Measurements from ENCODE around the gene CCN2. TPM values are rescaled to one million over a fixed set of nuclear protein-coding genes. Genes with fewer than 3 reads are reported as not detected.

Gene CCN2
- total RNA-seq, 1 experiment from 2014 or later, result 16.1 TPM

DNA sequence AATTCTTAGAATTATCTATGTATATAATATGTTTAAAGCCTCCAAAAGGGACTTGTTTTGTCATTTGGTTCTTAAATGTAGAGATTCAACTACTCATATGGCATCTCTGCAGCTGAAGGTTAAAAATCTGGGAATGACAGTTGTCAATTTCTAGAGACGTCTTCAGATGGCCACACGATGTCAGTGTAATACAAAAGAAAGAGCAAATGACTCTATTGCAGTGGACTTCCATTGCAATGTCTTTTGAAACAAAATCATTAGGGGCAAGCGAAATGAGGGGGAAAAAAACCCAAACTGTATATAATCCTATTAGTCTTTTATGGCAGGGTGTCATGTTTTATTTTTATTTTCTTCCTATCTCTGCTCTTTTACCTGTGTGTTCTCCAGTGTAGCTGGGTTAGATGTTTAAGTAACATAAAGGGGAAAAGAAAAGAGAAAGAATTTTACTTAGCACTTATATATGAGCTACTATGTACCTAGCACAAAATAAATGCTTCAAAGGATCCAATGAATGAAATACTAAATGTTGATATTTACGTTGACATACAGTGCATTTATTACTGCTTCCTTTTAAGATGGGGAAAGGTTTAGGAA is 26.2 kb downstream of the CCN2 start:
- no TSS peak for BruUV-seq (replicated peaks)
- Mint-ChIP-seq H3K9me3 (ENCODE audit: unreplicated experiment) (no peaks in the 10 kb centered on the region), H3K27ac (ENCODE audit: unreplicated experiment) (no peak overlapping the region), H3K27me3 (ENCODE audit: insufficient read depth, unreplicated experiment) (no peaks in the 10 kb centered on the region), H3K4me3 (ENCODE audit: unreplicated experiment) (no peak overlapping the region), H3K36me3 (ENCODE audit: insufficient read depth, unreplicated experiment) (no peaks in the 10 kb centered on the region), H3K4me1 (ENCODE audit: low read depth, unreplicated experiment) (no peaks in the 10 kb centered on the region)
- ChIA-PET CTCF (interaction anchor here (0.6 to 1.8 kb wide), 10 partner anchors 10 to 355 kb away, joined by 3 to 8 read pairs (median 4); partner anchors contain the start of gene CCN2), POLR2A (no interaction called here)
- intact Hi-C loops (cut with micrococcal nuclease; ENCODE audit: unreplicated experiment), result loop anchor here (1.0 kb wide), 4 partner anchors 236 to 354 kb away; no protein-coding TSS in a partner anchor
- Histone ChIP-seq H3K4me3 (ENCODE audit: low read depth, low read length) (no peak overlapping the region), H3K36me3 (ENCODE audit: control insufficient read depth, insufficient read depth, low read length) (no peaks in the 10 kb centered on the region), H3K9me3 (no peaks in the 10 kb centered on the region), H3K4me1 (no peaks in the 10 kb centered on the region), H3K27me3 (replicated peaks; ENCODE audit: control insufficient read depth, insufficient read depth, low read length) (no peaks in the 10 kb centered on the region)
- peak in 1 of 2 experiments; percentile 35 for DNase-seq
- TF ChIP-seq, protein P1, sequence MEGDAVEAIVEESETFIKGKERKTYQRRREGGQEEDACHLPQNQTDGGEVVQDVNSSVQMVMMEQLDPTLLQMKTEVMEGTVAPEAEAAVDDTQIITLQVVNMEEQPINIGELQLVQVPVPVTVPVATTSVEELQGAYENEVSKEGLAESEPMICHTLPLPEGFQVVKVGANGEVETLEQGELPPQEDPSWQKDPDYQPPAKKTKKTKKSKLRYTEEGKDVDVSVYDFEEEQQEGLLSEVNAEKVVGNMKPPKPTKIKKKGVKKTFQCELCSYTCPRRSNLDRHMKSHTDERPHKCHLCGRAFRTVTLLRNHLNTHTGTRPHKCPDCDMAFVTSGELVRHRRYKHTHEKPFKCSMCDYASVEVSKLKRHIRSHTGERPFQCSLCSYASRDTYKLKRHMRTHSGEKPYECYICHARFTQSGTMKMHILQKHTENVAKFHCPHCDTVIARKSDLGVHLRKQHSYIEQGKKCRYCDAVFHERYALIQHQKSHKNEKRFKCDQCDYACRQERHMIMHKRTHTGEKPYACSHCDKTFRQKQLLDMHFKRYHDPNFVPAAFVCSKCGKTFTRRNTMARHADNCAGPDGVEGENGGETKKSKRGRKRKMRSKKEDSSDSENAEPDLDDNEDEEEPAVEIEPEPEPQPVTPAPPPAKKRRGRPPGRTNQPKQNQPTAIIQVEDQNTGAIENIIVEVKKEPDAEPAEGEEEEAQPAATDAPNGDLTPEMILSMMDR (IDR thresholded peaks at IDR 0.05; ENCODE audit: insufficient read depth in 1 of 2, low read depth in 1 of 2, low read length in 1 of 2, severe bottlenecking in 1 of 2, unreplicated experiment in 1 of 2), result peak; percentile 55 to 56

DNA sequence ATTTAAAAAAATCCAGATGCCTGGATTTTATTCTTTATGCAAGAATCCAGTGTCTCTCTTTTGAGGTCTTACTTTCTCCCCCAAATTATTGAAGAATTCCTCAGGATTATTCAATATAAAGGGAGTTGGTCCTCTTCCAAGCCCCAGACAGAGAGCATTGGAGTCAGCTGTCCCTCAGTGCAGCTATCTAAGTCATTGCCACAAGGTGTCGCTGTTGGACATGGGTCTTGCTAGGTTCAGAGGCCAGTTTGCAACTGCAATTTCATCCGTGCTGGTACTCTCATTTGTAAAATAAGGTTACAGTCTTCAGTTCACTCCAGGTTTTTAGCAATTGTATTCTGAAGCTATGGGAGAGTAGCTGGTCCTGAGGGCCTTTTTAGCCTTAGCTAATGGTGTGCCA is 27.8 kb downstream of the CCN2 start:
- H3K36me3 ChIP-seq (ENCODE audit: control insufficient read depth, insufficient read depth, low read length), result no peaks in the 10 kb centered on the region
- no peak overlapping the region for H3K4me3 ChIP-seq (ENCODE audit: low read depth, low read length)
- no peak overlapping the region for H3K4me3 Mint-ChIP-seq (ENCODE audit: unreplicated experiment)
- peaks cover 4% of the 10 kb centered on the region for H3K27me3 Mint-ChIP-seq (ENCODE audit: insufficient read depth, unreplicated experiment)
- H3K4me1 Mint-ChIP-seq (ENCODE audit: low read depth, unreplicated experiment), result no peaks in the 10 kb centered on the region
- no peak overlapping the region for H3K27ac Mint-ChIP-seq (ENCODE audit: unreplicated experiment)
- H3K9me3 ChIP-seq, result no peaks in the 10 kb centered on the region
- H3K9me3 Mint-ChIP-seq (ENCODE audit: unreplicated experiment), result no peaks in the 10 kb centered on the region
- H3K4me1 ChIP-seq, result no peaks in the 10 kb centered on the region
- POLR2A ChIA-PET, result interaction anchor here (1.0 kb wide), 1 partner anchor 28 kb away, joined by 5 read pairs; the partner anchor contains the start of gene CCN2
- CTCF ChIA-PET, result interaction anchor here (0.6 to 1.7 kb wide), 8 partner anchors 8 to 357 kb away, joined by 3 to 12 read pairs (median 3); no protein-coding TSS in a partner anchor
- TF ChIP-seq, protein P1 (IDR thresholded peaks at IDR 0.05; ENCODE audit: insufficient read depth in 1 of 2, low read depth in 1 of 2, low read length in 1 of 2, severe bottlenecking in 1 of 2, unreplicated experiment in 1 of 2), result peak; percentile 75 to 77
- DNase-seq, result peak; percentile 65 to 73
- no peaks in the 10 kb centered on the region for H3K27me3 ChIP-seq (replicated peaks; ENCODE audit: control insufficient read depth, insufficient read depth, low read length)
- H3K36me3 Mint-ChIP-seq (ENCODE audit: insufficient read depth, unreplicated experiment), result no peaks in the 10 kb centered on the region
- no TSS peak for BruUV-seq (replicated peaks)
- intact Hi-C loops (cut with micrococcal nuclease; ENCODE audit: unreplicated experiment), result no loop called here

DNA sequence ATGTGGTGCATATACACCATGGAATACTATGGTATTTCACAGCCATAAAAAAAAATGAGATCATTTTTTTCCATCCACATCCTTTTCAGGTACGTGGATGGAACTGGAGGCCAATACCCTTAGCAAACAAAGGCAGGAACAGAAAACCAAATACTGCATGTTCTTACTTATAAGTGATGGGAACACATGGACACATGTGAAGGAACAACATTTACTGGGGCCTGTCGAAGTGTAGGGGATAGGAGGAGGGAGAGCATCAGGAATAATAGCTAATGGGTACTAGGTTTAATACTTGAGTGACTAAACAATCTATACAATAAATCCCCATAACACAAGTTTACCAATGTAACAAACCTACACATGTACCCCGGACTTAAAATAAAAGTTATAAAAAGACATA is 30.5 kb downstream of the CCN2 start:
- H3K4me1 ChIP-seq, result no peaks in the 10 kb centered on the region
- no peak overlapping the region for H3K4me3 ChIP-seq (ENCODE audit: low read depth, low read length)
- TF ChIP-seq, protein P1 (IDR thresholded peaks at IDR 0.05; ENCODE audit: insufficient read depth in 1 of 2, low read depth in 1 of 2, low read length in 1 of 2, severe bottlenecking in 1 of 2, unreplicated experiment in 1 of 2), result no peak
- no peaks in the 10 kb centered on the region for H3K9me3 Mint-ChIP-seq (ENCODE audit: unreplicated experiment)
- H3K9me3 ChIP-seq, result no peaks in the 10 kb centered on the region
- no peak overlapping the region for H3K4me3 Mint-ChIP-seq (ENCODE audit: unreplicated experiment)
- no peak for DNase-seq
- no peak overlapping the region for H3K27ac Mint-ChIP-seq (ENCODE audit: unreplicated experiment)
- POLR2A ChIA-PET, result no interaction called here
- H3K27me3 Mint-ChIP-seq (ENCODE audit: insufficient read depth, unreplicated experiment), result peaks cover 7% of the 10 kb centered on the region
- intact Hi-C loops (cut with micrococcal nuclease; ENCODE audit: unreplicated experiment), result no loop called here
- H3K36me3 Mint-ChIP-seq (ENCODE audit: insufficient read depth, unreplicated experiment), result no peaks in the 10 kb centered on the region
- CTCF ChIA-PET, result no interaction called here
- no TSS peak for BruUV-seq (replicated peaks)
- H3K36me3 ChIP-seq (ENCODE audit: control insufficient read depth, insufficient read depth, low read length), result no peaks in the 10 kb centered on the region
- H3K4me1 Mint-ChIP-seq (ENCODE audit: low read depth, unreplicated experiment), result no peaks in the 10 kb centered on the region
- no peaks in the 10 kb centered on the region for H3K27me3 ChIP-seq (replicated peaks; ENCODE audit: control insufficient read depth, insufficient read depth, low read length)
